HG02943 (cell line): ENCODE measurements around the gene SEC16B.

Experiments
- ATAC-seq: cut with Tn5 transposase; IDR thresholded peaks from one replicate; pipeline ENCODE4 v1.9.1; 2021; ENCODE audit warnings: mild to moderate bottlenecking, low read depth, moderate library complexity; ENCODE audit not compliant: unreplicated experiment

SEC16B gene

GRCh38 chr1:177914603-177915002 lies 55.3 kb downstream of the SEC16B start:
- ATAC-seq: no peak

GRCh38 chr1:177913762-177914540 lies 55.9 kb downstream of the SEC16B start:
- no peak for ATAC-seq

- no peak for ATAC-seq
Observed at GRCh38 chr1:177912991-177913390, 56.9 kb downstream of the SEC16B start.

GRCh38 chr1:177909416-177909815 lies 60.4 kb downstream of the SEC16B start:
- ATAC-seq: no peak

- ATAC-seq: no peak
Observed at GRCh38 chr1:177907000-177907399, 62.9 kb downstream of the SEC16B start.

GRCh38 chr1:177905686-177906085 lies 64.2 kb downstream of the SEC16B start:
- ATAC-seq: no peak

- ATAC-seq: no peak
Observed at GRCh38 chr1:177902266-177902665, 67.6 kb downstream of the SEC16B start.

- ATAC-seq: no peak
Observed at GRCh38 chr1:177897998-177898654, 71.7 kb downstream of the SEC16B start.

- ATAC-seq: no peak
Observed at GRCh38 chr1:177897281-177897997, 72.4 kb downstream of the SEC16B start.
